H1 (cell line): Measurements from ENCODE around the gene PIP5K1B. TPM values are rescaled to one million over a fixed set of nuclear protein-coding genes. Genes with fewer than 3 reads are reported as not detected.

ENCODE experiments used
- CTCF ChIA-PET: fragments of 300-600 bp; sonication (Branson Sonifier 250); formaldehyde crosslinking; loops from one replicate; lab custom pipeline; 2021; ENCODE audit not compliant: partially characterized antibody; lab: Charles Lee
- POLR2A ChIA-PET: fragments of 300-600 bp; sonication (Branson Sonifier 250); formaldehyde crosslinking; loops from one replicate; lab custom pipeline; 2021; ENCODE audit warnings: inconsistent platforms; ENCODE audit not compliant: partially characterized antibody; lab: Charles Lee
- DNase-seq, 2 experiments: peaks; one replicate each; pipeline versions ENCODE4 v3.0.0 to v3.0.0-alpha.2; 2010 to 2022; ENCODE audit warnings: low spot score in 2 of 2, low read depth in 1 of 2, mixed read lengths in 1 of 2
- FAIRE-seq: peaks from 2 replicates; lab custom pipeline; 2011; peaks lifted over from hg19 to GRCh38; lab: Jason Lieb, UNC
- H2AFZ ChIP-seq: 2 replicates; pipeline ENCODE4 v1.8.1; 2012; ENCODE audit warnings: low read length, inconsistent platforms
- H2AK5ac ChIP-seq: 2 replicates; pipeline ENCODE4 v1.6.1; 2013; ENCODE audit warnings: low read depth, low read length
- H2BK120ac ChIP-seq: replicated peaks from 2 replicates; pipeline ENCODE3; 2013; ENCODE audit warnings: low read depth, low read length, inconsistent platforms
- H2BK12ac ChIP-seq: 2 replicates; pipeline ENCODE4 v1.6.1; 2013; ENCODE audit warnings: low read depth, low read length
- H2BK15ac ChIP-seq: 2 replicates; pipeline ENCODE4 v1.6.1; 2013; ENCODE audit warnings: low read length
- H2BK20ac ChIP-seq: 2 replicates; pipeline ENCODE4 v1.6.1; 2013; ENCODE audit warnings: low read length
- H2BK5ac ChIP-seq: 2 replicates; pipeline ENCODE4 v1.6.1; 2013; ENCODE audit warnings: low read depth, low read length
- H3K14ac ChIP-seq: 2 replicates; pipeline ENCODE4 v1.6.1; 2013; ENCODE audit warnings: inconsistent platforms; ENCODE audit not compliant: insufficient read length
- H3K18ac ChIP-seq: 2 replicates; pipeline ENCODE4 v1.6.1; 2013; ENCODE audit warnings: low read length; ENCODE audit errors: extremely low read depth
- H3K23ac ChIP-seq: 2 replicates; pipeline ENCODE4 v1.6.1; 2013; ENCODE audit warnings: inconsistent platforms; ENCODE audit not compliant: insufficient read length
- H3K23me2 ChIP-seq: 2 replicates; pipeline ENCODE4 v1.6.1; 2013; ENCODE audit warnings: low read depth, low read length
- H3K27ac ChIP-seq: 2 replicates; pipeline ENCODE4 v1.6.1; 2011; ENCODE audit warnings: low read depth, low read length, inconsistent platforms
- H3K27me3 ChIP-seq, 4 experiments: replicated peaks in 1 of 4; 1 replicate in 1 of 4; 2 replicates in 3 of 4; pipeline versions ENCODE4 v1.6.1 to v1.8.1; 2011 to 2013; ENCODE audit warnings: low read length in 3 of 4, mild to moderate bottlenecking in 3 of 4, inconsistent platforms in 2 of 4, mixed read lengths in 2 of 4, moderate library complexity in 1 of 4; ENCODE audit not compliant: control insufficient read depth in 3 of 4, insufficient read depth in 3 of 4; ENCODE audit errors: extremely low read depth in 1 of 4
- H3K36me3 ChIP-seq, 4 experiments: 2 replicates each; pipeline versions ENCODE4 v1.6.1 to v1.8.1; 2011 to 2013; ENCODE audit warnings: mild to moderate bottlenecking in 4 of 4, low read length in 3 of 4, moderate library complexity in 2 of 4, control low read depth in 1 of 4, inconsistent platforms in 1 of 4; ENCODE audit not compliant: insufficient read depth in 4 of 4, control insufficient read depth in 2 of 4
- H3K4ac ChIP-seq: replicated peaks from 2 replicates; pipeline ENCODE3; 2013; ENCODE audit warnings: low read length, low read depth, mixed read lengths, inconsistent platforms; ENCODE audit not compliant: insufficient read length
- H3K4me1 ChIP-seq, 4 experiments: replicated peaks in 1 of 4; 1 replicate in 1 of 4; 2 replicates in 3 of 4; pipeline versions ENCODE4 v1.6.1 to v1.8.1; 2011 to 2013; ENCODE audit warnings: low read length in 3 of 4, inconsistent platforms in 2 of 4, mixed read lengths in 1 of 4; ENCODE audit not compliant: insufficient read depth in 4 of 4, control insufficient read depth in 3 of 4
- H3K4me2 ChIP-seq, 2 experiments: 2 replicates each; pipeline versions ENCODE4 v1.6.1 to v1.8.1; 2011 to 2013; ENCODE audit warnings: low read depth in 2 of 2, low read length in 2 of 2, control low read depth in 1 of 2, inconsistent platforms in 1 of 2, mild to moderate bottlenecking in 1 of 2; ENCODE audit not compliant: insufficient read depth in 1 of 2
- H3K4me3 ChIP-seq, 4 experiments: fragments of 200-600, 300-600 bp in 1 of 4; sonication (generic), shearing (Covaris generic), sonication (Bioruptor Twin) in 1 of 4; 2 replicates each; pipeline versions ENCODE4 v1.5.1 to v1.8.1; 2011 to 2016; ENCODE audit warnings: low read length in 4 of 4, low read depth in 3 of 4, control low read depth in 2 of 4, inconsistent platforms in 2 of 4, mild to moderate bottlenecking in 2 of 4, mixed read lengths in 1 of 4, moderate library complexity in 1 of 4; ENCODE audit not compliant: insufficient read depth in 2 of 4; ENCODE audit errors: extremely low read depth in 1 of 4
- H3K56ac ChIP-seq: replicated peaks from 2 replicates; pipeline ENCODE3; 2013; ENCODE audit warnings: low read depth, mild to moderate bottlenecking, mixed read lengths, low read length, inconsistent platforms; ENCODE audit not compliant: insufficient read length
- H3K79me1 ChIP-seq: 2 replicates; pipeline ENCODE4 v1.6.1; 2013; ENCODE audit warnings: low read depth, low read length, control low read depth
- H3K79me2 ChIP-seq, 2 experiments: 2 replicates each; pipeline versions ENCODE4 v1.6.1 to v1.8.1; 2012 to 2013; ENCODE audit warnings: low read length in 2 of 2, mild to moderate bottlenecking in 2 of 2, inconsistent platforms in 1 of 2; ENCODE audit not compliant: insufficient read depth in 2 of 2, control insufficient read depth in 1 of 2
- H3K9ac ChIP-seq, 4 experiments: replicated peaks in 1 of 4; 1 replicate in 1 of 4; 2 replicates in 3 of 4; pipeline versions ENCODE4 v1.6.1 to v1.8.1; 2011 to 2013; ENCODE audit warnings: low read depth in 3 of 4, low read length in 3 of 4, control low read depth in 2 of 4, mild to moderate bottlenecking in 2 of 4, moderate library complexity in 2 of 4, inconsistent platforms in 1 of 4; ENCODE audit errors: extremely low read depth in 1 of 4
- H3K9me3 ChIP-seq, 2 experiments: 2 replicates each; pipeline versions ENCODE4 v1.6.1 to v1.8.1; 2012 to 2013; ENCODE audit warnings: mild to moderate bottlenecking in 2 of 2, moderate library complexity in 2 of 2, control low read depth in 1 of 2, inconsistent platforms in 1 of 2, low read depth in 1 of 2, low read length in 1 of 2, mixed read lengths in 1 of 2; ENCODE audit not compliant: insufficient read depth in 2 of 2
- H4K20me1 ChIP-seq, 2 experiments: replicated peaks in 1 of 2; 2 replicates each; pipeline versions ENCODE3 to v1.8.1; 2011 to 2013; ENCODE audit warnings: inconsistent platforms in 2 of 2, low read length in 2 of 2, mild to moderate bottlenecking in 1 of 2; ENCODE audit not compliant: insufficient read depth in 2 of 2, control insufficient read depth in 1 of 2
- H4K5ac ChIP-seq: 2 replicates; pipeline ENCODE4 v1.6.1; 2013; ENCODE audit warnings: low read length, low read depth, mixed read lengths, inconsistent platforms; ENCODE audit not compliant: insufficient read length
- H4K8ac ChIP-seq: 2 replicates; pipeline ENCODE4 v1.8.0; 2013; ENCODE audit warnings: mild to moderate bottlenecking, moderate library complexity, low read length, inconsistent platforms; ENCODE audit not compliant: insufficient read depth; ENCODE audit errors: extremely low read depth
- H4K91ac ChIP-seq: replicated peaks from 2 replicates; pipeline ENCODE3; 2013; ENCODE audit warnings: low read length, mixed read lengths, inconsistent platforms; ENCODE audit not compliant: insufficient read length
- EZH2 ChIP-seq: fragments of 200-600 bp; sonication (generic); IDR thresholded peaks from 2 replicates; pipeline ENCODE4 v1.7.1; 2012; ENCODE audit warnings: low read depth, mild to moderate bottlenecking, moderate library complexity, low read length, inconsistent platforms; ENCODE audit not compliant: severe bottlenecking
- GTF2F1 ChIP-seq: IDR thresholded peaks from 2 replicates; pipeline ENCODE4 v1.6.1; 2012; ENCODE audit warnings: low read depth, low read length, improper control_type of control experiment, borderline replicate concordance
- KDM4A ChIP-seq: IDR thresholded peaks from one replicate; pipeline ENCODE4 v1.7.1; 2012; ENCODE audit warnings: low read depth, mild to moderate bottlenecking, moderate library complexity, low read length, inconsistent platforms; ENCODE audit not compliant: severe bottlenecking
- TAF7 ChIP-seq: optimal IDR thresholded peaks from 2 replicates; pipeline ENCODE3; 2011; ENCODE audit warnings: low read depth, mild to moderate bottlenecking, inconsistent platforms, low read length, moderate library complexity, borderline replicate concordance
- WGBS, 2 experiments: shearing (Covaris generic) in 1 of 2; methylation state at CpG; one replicate each; pipeline versions ENCODE4 v1.1.6 to v1.1.7; 2013 to 2015; ENCODE audit warnings: low lambda C conversion rate in 2 of 2, mixed read lengths in 2 of 2, inconsistent platforms in 1 of 2, low coverage in 1 of 2, missing lambda C conversion rate in 1 of 2; ENCODE audit not compliant: insufficient replicate concordance in 2 of 2, insufficient coverage in 1 of 2, insufficient read length in 1 of 2; ENCODE audit errors: extremely low coverage in 1 of 2, missing lambda C conversion rate in 1 of 2; 5-methylcytosine and 5-hydroxymethylcytosine counted together
- polyA plus RNA-seq, 7 experiments: library from polyadenylated mRNA; depleted of rRNA in 3 of 7; stranded (reverse) in 5 of 7; unstranded in 2 of 7; fragments of >200 nt in 5 of 7; fragments of 200-250 nt in 2 of 7; gene quantifications; 1 replicate in 5 of 7; 2 replicates in 1 of 7; 4 replicates in 1 of 7; pipeline versions ENCODE4 v1.2.1 to v1.2.3, GENCODE V29; 2011 to 2013; ENCODE audit warnings: missing spikeins in 2 of 7, mixed read lengths in 2 of 7
- total RNA-seq: library from RNA; stranded (reverse); fragmentation: NEBNext Ultra II Directional; extraction: Animal tissue kit (Norgen Biotek cat#: 25700); gene quantifications from 2 replicates; pipeline ENCODE4 v1.2.1, GENCODE V29; 2021
- TF ChIP-seq, protein P1 (sequence below): IDR thresholded peaks from 2 replicates; pipeline ENCODE4 v1.6.1; 2012; ENCODE audit warnings: inconsistent platforms

Gene PIP5K1B
- total and polyA plus RNA-seq, 2 of the 8 experiments (the other 6 are each of a cell fraction or from before 2014, with no cell fraction given): 4.7 to 7.7 TPM

DNA sequence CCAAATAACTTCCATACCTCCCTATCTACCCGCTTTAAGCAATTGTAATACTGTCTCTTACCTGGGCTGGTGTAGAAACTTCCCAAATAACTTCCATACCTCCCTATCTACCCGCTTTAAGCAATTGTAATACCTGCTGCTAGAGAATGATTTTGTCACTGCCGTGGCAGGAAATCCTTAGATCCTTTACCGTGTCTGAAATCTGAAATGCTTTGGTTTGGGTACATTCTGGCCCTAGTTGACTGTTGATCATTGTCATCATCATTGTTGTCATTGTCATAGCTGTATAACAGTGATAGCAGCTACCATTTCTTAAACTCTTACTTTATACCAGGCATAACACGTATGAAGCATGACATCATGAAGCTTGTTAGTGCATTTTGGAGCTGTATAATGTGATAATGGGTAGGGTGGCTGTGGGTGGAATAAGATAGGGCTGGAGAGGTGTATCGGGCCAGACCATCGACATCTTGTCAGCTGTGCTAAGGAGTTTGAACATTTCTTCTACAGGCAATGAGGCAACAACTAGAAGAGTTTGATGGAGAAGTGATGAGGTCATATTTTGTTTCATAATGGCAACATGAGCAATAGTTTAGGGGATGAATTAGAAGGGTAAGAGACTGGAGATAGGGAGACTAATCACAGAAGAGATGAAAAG is 15.7 kb downstream of the PIP5K1B start:
- Histone ChIP-seq H3K4me2 (no peak overlapping the region), H3K4me1 (no peaks in the 10 kb centered on the region), H3K36me3 (no peaks in the 10 kb centered on the region), H3K18ac (no peak overlapping the region), H3K23me2 (no peaks in the 10 kb centered on the region), H3K9me3 (no peaks in the 10 kb centered on the region), H4K5ac (no peak overlapping the region), H3K9ac (no peak overlapping the region), H3K23ac (no peak overlapping the region), H2BK12ac (no peak overlapping the region), H2BK15ac (no peak overlapping the region), H2AK5ac (no peak overlapping the region), H2BK120ac (no peak overlapping the region), H4K91ac (no peak overlapping the region), H3K4me3 (no peak overlapping the region), H4K20me1 (no peaks in the 10 kb centered on the region), H2BK20ac (no peak overlapping the region), H3K79me2 (peaks cover 0 to 12% of the 10 kb centered on the region in 2 experiments; a peak in 1 of 4 replicates), H3K79me1 (no peaks in the 10 kb centered on the region; the same call in 1 of the 2 replicates), H4K8ac (no peak overlapping the region), H3K56ac (no peak overlapping the region), H3K4ac (no peak overlapping the region), H3K27ac (no peak overlapping the region), H3K14ac (no peak overlapping the region), H2BK5ac (no peak overlapping the region), H3K27me3 (no peaks in the 10 kb centered on the region), H2AFZ (no peak overlapping the region)
- 97% methylated on average over 7 of the region's 7 CpGs; no CpG with 5 or more reads in 1 of the 2 experiments for WGBS, 2 experiments
- FAIRE-seq (no peak), DNase-seq (no peak)
- TF ChIP-seq, protein P1, sequence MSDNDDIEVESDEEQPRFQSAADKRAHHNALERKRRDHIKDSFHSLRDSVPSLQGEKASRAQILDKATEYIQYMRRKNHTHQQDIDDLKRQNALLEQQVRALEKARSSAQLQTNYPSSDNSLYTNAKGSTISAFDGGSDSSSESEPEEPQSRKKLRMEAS: no peak
- TF ChIP-seq TAF7: no peak
- TF ChIP-seq EZH2: no peak
- TF ChIP-seq KDM4A: no peak
- TF ChIP-seq GTF2F1: no peak
- ChIA-PET POLR2A (no interaction called here), CTCF (interaction anchor here (0.6 to 2.0 kb wide), 3 partner anchors 16 to 301 kb away, joined by 3 to 8 read pairs (median 4); partner anchors contain the start of gene PIP5K1B)
